Endothelial cell of umbilical vein (primary cell): ENCODE measurements around the gene MRTFA. TPM values are rescaled to one million over a fixed set of nuclear protein-coding genes. Genes with fewer than 3 reads are reported as not detected.

Source experiments
- BruUV-seq: library from RNA; stranded (reverse); fragments of 400-500 nt; replicated peaks from 2 replicates; lab custom pipeline; 2021; lab: Mats Ljungman, UMichigan
- CTCF ChIA-PET: fragments of 300-600, 350-600 bp; sonication (Branson Sonifier 250); formaldehyde crosslinking; loops from one replicate; lab custom pipeline; 2021; ENCODE audit warnings: antibody characterized with exemption, inconsistent platforms; lab: Charles Lee
- POLR2A ChIA-PET: fragments of 300-600, 350-600 bp; sonication (Branson Sonifier 250); formaldehyde crosslinking; loops from one replicate; lab custom pipeline; 2021; ENCODE audit warnings: antibody characterized with exemption, inconsistent platforms; lab: Charles Lee
- DNase-seq: peaks from one replicate; pipeline ENCODE4 v3.0.0-alpha.2; 2011; ENCODE audit warnings: low read depth, low spot score
- FAIRE-seq: peaks from 2 replicates; lab custom pipeline; 2011; peaks lifted over from hg19 to GRCh38; lab: Jason Lieb, UNC
- H2AFZ ChIP-seq: 2 replicates; pipeline ENCODE4 v1.6.0; 2012; ENCODE audit warnings: low read depth, low read length, control low read depth, inconsistent platforms
- H3K27ac ChIP-seq: 2 replicates; pipeline ENCODE4 v1.5.1; 2011; ENCODE audit warnings: low read depth, mild to moderate bottlenecking, control low read depth, low read length, moderate library complexity; ENCODE audit not compliant: insufficient read depth
- H3K27me3 ChIP-seq, 2 experiments: 2 replicates each; pipeline versions ENCODE4 v1.6.0 to v1.6.1; 2011; ENCODE audit warnings: low read length in 2 of 2, mixed read lengths in 1 of 2; ENCODE audit not compliant: control insufficient read depth in 2 of 2, insufficient read depth in 2 of 2
- H3K36me3 ChIP-seq, 2 experiments: 2 replicates in 1 of 2; 3 replicates in 1 of 2; pipeline ENCODE4 v1.5.1; 2011; ENCODE audit warnings: low read length in 2 of 2, mild to moderate bottlenecking in 1 of 2, moderate library complexity in 1 of 2; ENCODE audit not compliant: control insufficient read depth in 2 of 2, insufficient read depth in 2 of 2; ENCODE audit errors: extremely low read depth in 1 of 2
- H3K4me1 ChIP-seq: 3 replicates; pipeline ENCODE4 v1.5.1; 2011; ENCODE audit warnings: mild to moderate bottlenecking, low read length; ENCODE audit not compliant: control insufficient read depth, insufficient read depth; ENCODE audit errors: extremely low read depth
- H3K4me2 ChIP-seq: 2 replicates; pipeline ENCODE4 v1.6.1; 2011; ENCODE audit warnings: low read length, control low read depth, mixed read lengths; ENCODE audit not compliant: insufficient read depth
- H3K4me3 ChIP-seq, 3 experiments: fragments of 200-600 bp in 1 of 3; sonication (generic), shearing (Covaris generic) in 1 of 3; replicated peaks in 1 of 3; 2 replicates each; pipeline ENCODE4 v1.5.1; 2011 to 2016; ENCODE audit warnings: control low read depth in 3 of 3, low read length in 3 of 3, mild to moderate bottlenecking in 2 of 3, inconsistent platforms in 1 of 3, low read depth in 1 of 3, moderate library complexity in 1 of 3; ENCODE audit not compliant: insufficient read depth in 1 of 3
- H3K79me2 ChIP-seq: 2 replicates; pipeline ENCODE4 v1.6.0; 2012; ENCODE audit warnings: low read length, inconsistent platforms; ENCODE audit not compliant: control insufficient read depth, insufficient read depth
- H3K9ac ChIP-seq: replicated peaks from 2 replicates; pipeline ENCODE3; 2011; ENCODE audit warnings: low read length, control low read depth; ENCODE audit not compliant: insufficient read depth; ENCODE audit errors: extremely low read depth
- H3K9me1 ChIP-seq: replicated peaks from 3 replicates; pipeline ENCODE4 v1.6.0; 2011; ENCODE audit warnings: mild to moderate bottlenecking, low read length; ENCODE audit not compliant: control insufficient read depth, insufficient read depth; ENCODE audit errors: extremely low read depth
- H3K9me3 ChIP-seq: replicated peaks from 2 replicates; pipeline ENCODE4 v1.5.1; 2012; ENCODE audit warnings: low read length, inconsistent platforms; ENCODE audit not compliant: control insufficient read depth, insufficient read depth
- H4K20me1 ChIP-seq: replicated peaks from 2 replicates; pipeline ENCODE3; 2011; ENCODE audit warnings: mild to moderate bottlenecking, low read length; ENCODE audit not compliant: control insufficient read depth, insufficient read depth; ENCODE audit errors: extremely low read depth
- EZH2 ChIP-seq: IDR thresholded peaks from 2 replicates; pipeline ENCODE4 v1.6.1; 2012; ENCODE audit warnings: borderline replicate concordance, low read depth, mild to moderate bottlenecking, moderate library complexity, low read length, inconsistent platforms; ENCODE audit not compliant: severe bottlenecking
- FOS ChIP-seq: IDR thresholded peaks from 2 replicates; pipeline ENCODE4 v1.6.1; 2011; ENCODE audit warnings: mild to moderate bottlenecking, low read length, moderate library complexity, borderline replicate concordance; ENCODE audit not compliant: insufficient read depth
- JUN ChIP-seq: IDR thresholded peaks from 2 replicates; pipeline ENCODE4 v1.6.1; 2011; ENCODE audit warnings: borderline replicate concordance, low read depth; ENCODE audit not compliant: insufficient read length, insufficient read depth
- MYC ChIP-seq: IDR thresholded peaks from one replicate; pipeline ENCODE4 v1.6.1; 2011; ENCODE audit warnings: mild to moderate bottlenecking, low read depth, low read length
- POLR2AphosphoS5 ChIP-seq: IDR thresholded peaks from 2 replicates; pipeline ENCODE4 v1.6.1; 2012; ENCODE audit warnings: low read depth, mild to moderate bottlenecking, control low read depth, low read length, moderate library complexity; ENCODE audit not compliant: insufficient read depth
- dilution Hi-C: fragments of 300-500 bp; cut with MboI; formaldehyde crosslinking; loops from one replicate; pipeline ENCODE4 v1.15.0; 2019; ENCODE audit warnings: low sequenced_read_pairs; ENCODE audit not compliant: extremely low pct_ligation_motif_present
- intact Hi-C: fragments of 100-400 bp; cut with micrococcal nuclease; formaldehyde crosslinking; loops from one replicate; pipeline ENCODE4 v1.10.0; 2022
- polyA plus RNA-seq, 4 experiments: library from polyadenylated mRNA; depleted of rRNA in 3 of 4; stranded (reverse) in 3 of 4; unstranded in 1 of 4; fragments of >200 nt; gene quantifications; 2 replicates each; pipeline versions ENCODE4 v1.2.1 to v1.2.3, GENCODE V29; 2011 to 2012; ENCODE audit warnings: missing spikeins in 1 of 4
- total RNA-seq: library from RNA; stranded (reverse); gene quantifications from 2 replicates; pipeline ENCODE4 v1.2.3, GENCODE V29; 2021

The MRTFA gene
- total and polyA plus RNA-seq, 2 donors (not counting 3 experiments of a cell fraction or from before 2014, with no cell fraction given): 13.6 to 44.1 TPM

- dilution Hi-C loops (no loop called here), intact Hi-C loops (no loop called here)
- FAIRE-seq: peak; percentile 50
- Histone ChIP-seq H3K9ac (no peak overlapping the region), H3K9me3 (no peaks in the 10 kb centered on the region), H3K27me3 (no peaks in the 10 kb centered on the region), H2AFZ (no peak overlapping the region), H3K4me1 (peaks cover 5% of the 10 kb centered on the region), H4K20me1 (peaks cover 3% of the 10 kb centered on the region), H3K9me1 (peaks cover 3% of the 10 kb centered on the region), H3K27ac (no peak overlapping the region), H3K36me3 (no peaks in the 10 kb centered on the region), H3K79me2 (no peaks in the 10 kb centered on the region), H3K4me3 (no peak overlapping the region), H3K4me2 (no peak overlapping the region)
- ChIA-PET POLR2A (no interaction called here), CTCF (no interaction called here)
- DNase-seq: no peak
- no peak for TF ChIP-seq POLR2AphosphoS5
- TF ChIP-seq FOS: peak; percentile 20
- BruUV-seq: no TSS peak
Measured at GRCh38 chr22:40463683-40464082, 172.8 kb downstream of the MRTFA start.

- Histone ChIP-seq H3K9me3 (no peaks in the 10 kb centered on the region), H3K9me1 (peaks cover 3% of the 10 kb centered on the region), H3K4me1 (peaks cover 5% of the 10 kb centered on the region), H3K27ac (no peak overlapping the region), H3K9ac (no peak overlapping the region), H4K20me1 (peaks cover 3% of the 10 kb centered on the region), H3K36me3 (no peaks in the 10 kb centered on the region), H3K4me3 (no peak overlapping the region), H2AFZ (no peak overlapping the region), H3K79me2 (no peaks in the 10 kb centered on the region), H3K4me2 (no peak overlapping the region), H3K27me3 (no peaks in the 10 kb centered on the region)
- CTCF ChIA-PET: no interaction called here
- dilution Hi-C loops (no loop called here), intact Hi-C loops (no loop called here)
- BruUV-seq: no TSS peak
- no peak for TF ChIP-seq EZH2
- no peak for TF ChIP-seq JUN
- no peak for TF ChIP-seq POLR2AphosphoS5
- no peak for TF ChIP-seq FOS
- TF ChIP-seq MYC: no peak
- POLR2A ChIA-PET: interaction anchor here (0.9 kb wide), 1 partner anchor 268 kb away, joined by 4 read pairs; no protein-coding TSS in a partner anchor
- no peak for DNase-seq
- FAIRE-seq: peak; percentile 18
Measured at GRCh38 chr22:40463017-40463631, 173.4 kb downstream of the MRTFA start.
